ENCODE data around the gene MAN1C1.
A peak's percentile ranks its signal among the peaks of the same experiment; 100 is the strongest.

MAN1C1 gene

DNA sequence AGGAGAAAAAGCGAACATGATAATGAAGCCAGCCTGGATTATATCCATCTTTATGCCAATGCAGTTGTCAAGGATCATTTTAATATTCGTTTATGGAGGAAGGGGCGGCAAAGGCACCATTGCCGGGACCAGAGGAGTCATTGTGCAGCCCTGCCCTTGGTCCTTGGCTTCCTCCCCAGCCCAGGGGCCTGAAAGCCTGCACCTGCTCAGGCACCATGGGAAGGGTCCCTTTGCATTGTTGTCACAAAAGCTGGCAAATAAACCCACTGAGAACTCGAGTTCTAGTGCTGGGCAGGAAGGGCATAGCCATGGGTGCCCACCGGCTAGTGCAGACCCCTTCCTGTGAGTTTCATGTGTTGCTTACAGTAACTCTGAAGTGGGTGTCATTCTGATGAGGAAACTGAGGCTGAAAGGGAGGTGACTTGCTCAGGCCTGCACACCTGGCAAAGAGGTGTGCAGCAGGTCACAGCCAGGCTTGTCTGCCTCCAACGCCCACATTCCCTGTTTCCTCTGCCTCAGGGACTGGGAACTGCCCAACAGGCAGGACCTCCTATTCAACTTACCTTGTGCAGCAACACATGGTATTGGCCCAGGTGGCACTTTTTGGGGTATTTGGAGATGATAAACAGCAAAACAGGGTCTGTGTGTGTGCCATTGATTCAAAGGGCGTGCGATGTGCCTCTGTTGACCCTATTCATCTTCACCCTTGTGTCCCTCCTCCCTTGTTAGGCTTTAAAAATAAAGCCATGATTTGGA is 84.6 kb downstream of the MAN1C1 start:
- H3K4me3 ChIP-seq (ENCODE audit: low read length): no peak overlapping the region
- no peak for DNase-seq (ENCODE audit: low read depth, low spot score)

DNA sequence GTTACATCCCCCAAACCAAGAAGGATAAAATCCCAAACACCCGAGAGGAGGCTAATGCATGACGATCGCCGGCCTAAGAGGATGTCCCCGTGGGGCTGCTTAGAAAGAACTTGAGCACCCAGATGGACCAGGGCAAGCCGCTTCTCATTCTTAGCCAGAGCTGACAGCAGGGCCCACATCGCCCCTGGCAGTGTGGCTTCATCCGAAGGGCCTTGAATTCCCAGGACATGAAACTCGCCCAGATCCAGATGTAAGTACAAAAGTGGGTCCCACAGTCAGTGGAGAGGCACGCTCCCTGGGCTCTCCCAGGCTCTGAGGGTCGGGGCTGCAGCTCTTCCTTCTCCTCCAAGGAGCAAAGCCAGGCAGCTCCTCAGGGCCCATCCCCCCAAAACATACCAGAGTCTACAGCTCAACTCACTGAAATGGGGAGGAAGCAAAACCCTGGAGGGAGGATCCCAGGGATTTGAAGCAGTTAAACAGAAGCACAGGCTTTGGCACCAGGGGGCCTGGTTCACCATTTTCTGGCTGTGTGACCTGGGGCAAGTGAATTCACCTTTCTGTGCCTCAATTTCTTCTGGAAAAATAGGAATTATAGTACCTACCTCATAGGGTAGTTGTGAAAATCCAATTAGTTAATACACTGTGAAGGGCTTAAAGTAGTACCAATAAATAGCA is 85.6 kb downstream of the MAN1C1 start:
- no peak for DNase-seq (ENCODE audit: low read depth, low spot score)

DNA sequence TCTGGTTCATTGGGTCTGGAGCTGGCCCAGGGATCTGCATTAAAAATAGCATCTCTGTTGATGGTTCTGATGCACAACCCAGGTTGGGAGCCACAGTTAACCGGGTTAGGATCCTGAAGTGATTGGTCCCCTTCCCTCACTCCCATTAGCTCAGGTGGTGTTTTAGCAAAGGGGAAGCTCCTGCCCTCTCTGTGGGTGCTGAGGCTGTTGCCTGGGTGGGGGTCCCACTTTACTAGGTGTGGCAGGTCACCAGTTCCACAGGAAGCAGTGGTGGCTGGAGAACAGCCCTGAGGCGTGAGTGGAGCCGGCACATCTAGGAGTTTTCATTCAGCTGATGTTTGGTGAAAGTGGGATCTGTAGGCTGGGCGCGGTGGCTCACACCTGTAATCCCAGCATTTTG is 86.5 kb downstream of the MAN1C1 start:
- no peak for DNase-seq (ENCODE audit: low read depth, low spot score)
- no peak overlapping the region for H3K4me3 ChIP-seq (ENCODE audit: low read length)

More for the DNA sequence above, 85.6 kb downstream of the MAN1C1 start:
- H3K4me3 ChIP-seq (ENCODE audit: low read length): no peak overlapping the region

DNA sequence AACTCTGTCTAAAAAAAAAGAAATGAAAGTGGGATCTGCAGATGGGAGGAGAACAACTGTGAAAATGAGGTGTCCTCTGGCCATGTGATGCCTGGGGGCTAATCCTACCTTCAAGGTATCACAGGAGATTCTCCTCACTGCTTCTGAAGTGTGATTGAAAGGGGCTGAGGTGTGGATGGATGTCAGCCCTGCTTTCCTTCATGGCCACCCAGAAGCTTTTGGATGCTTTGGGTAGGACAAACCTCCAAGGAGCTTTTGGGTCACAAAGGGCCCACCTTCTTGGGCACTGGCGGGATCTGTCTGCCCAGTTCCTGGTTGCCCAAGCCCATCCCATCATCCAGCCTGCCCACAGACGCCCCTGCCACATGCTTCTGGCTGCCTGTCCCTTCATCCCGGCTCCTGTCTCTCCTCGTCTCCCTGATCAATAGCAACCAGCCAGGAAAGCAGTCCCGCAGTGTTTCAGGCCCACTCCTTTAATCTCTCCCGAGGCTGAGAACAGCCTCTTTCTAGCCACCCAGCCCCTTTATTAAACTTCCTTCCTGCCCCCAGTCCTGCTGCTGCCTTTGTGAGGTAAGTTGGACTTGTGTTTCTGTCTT is 87.2 kb downstream of the MAN1C1 start:
- no peak overlapping the region for H3K4me3 ChIP-seq (ENCODE audit: low read length)
- DNase-seq (ENCODE audit: low read depth, low spot score): no peak

DNA sequence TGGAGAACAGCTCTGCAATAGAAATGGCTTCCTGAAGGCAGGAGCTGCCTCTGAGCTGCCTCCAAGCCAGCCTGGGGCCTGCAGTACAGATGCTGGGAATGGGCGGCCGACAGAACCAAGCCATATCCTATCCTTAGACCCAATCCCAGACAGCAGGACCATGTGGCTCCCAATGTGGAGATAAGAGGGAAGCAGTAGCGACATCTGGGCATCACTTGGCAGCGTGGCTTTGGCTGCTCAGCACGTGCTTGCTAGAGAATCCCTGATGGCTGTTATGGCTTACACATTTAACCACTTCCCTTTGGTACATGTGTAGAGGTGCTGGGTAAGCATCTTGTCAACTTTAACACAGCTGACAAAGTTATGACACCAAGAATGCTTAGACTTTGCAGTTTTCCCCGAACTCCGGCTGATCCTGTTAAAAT is 87.7 kb downstream of the MAN1C1 start:
- DNase-seq (ENCODE audit: low read depth, low spot score): peak; percentile 70
- no peak overlapping the region for H3K4me3 ChIP-seq (ENCODE audit: low read length)

DNA sequence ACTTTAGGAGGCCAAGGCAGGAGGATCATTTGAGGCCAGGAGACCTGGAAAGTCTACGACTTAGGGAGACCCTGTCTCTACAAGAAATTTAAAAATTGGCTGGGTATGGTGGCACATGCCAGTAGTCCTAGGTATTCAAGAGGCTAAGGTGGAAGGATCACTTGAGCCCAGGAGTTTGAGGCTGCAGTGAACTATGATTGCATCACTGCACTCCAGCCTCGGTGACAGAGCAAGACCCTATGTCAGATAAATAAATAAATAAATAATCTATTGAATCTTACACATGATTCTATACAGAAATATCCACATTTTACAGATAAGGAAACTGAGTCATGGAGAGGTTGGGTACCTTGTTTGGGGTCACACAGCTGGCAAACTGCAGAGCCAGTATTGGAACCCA is 89.1 kb downstream of the MAN1C1 start:
- no peak for DNase-seq (ENCODE audit: low read depth, low spot score)
- no peak overlapping the region for H3K4me3 ChIP-seq (ENCODE audit: low read length)

DNA sequence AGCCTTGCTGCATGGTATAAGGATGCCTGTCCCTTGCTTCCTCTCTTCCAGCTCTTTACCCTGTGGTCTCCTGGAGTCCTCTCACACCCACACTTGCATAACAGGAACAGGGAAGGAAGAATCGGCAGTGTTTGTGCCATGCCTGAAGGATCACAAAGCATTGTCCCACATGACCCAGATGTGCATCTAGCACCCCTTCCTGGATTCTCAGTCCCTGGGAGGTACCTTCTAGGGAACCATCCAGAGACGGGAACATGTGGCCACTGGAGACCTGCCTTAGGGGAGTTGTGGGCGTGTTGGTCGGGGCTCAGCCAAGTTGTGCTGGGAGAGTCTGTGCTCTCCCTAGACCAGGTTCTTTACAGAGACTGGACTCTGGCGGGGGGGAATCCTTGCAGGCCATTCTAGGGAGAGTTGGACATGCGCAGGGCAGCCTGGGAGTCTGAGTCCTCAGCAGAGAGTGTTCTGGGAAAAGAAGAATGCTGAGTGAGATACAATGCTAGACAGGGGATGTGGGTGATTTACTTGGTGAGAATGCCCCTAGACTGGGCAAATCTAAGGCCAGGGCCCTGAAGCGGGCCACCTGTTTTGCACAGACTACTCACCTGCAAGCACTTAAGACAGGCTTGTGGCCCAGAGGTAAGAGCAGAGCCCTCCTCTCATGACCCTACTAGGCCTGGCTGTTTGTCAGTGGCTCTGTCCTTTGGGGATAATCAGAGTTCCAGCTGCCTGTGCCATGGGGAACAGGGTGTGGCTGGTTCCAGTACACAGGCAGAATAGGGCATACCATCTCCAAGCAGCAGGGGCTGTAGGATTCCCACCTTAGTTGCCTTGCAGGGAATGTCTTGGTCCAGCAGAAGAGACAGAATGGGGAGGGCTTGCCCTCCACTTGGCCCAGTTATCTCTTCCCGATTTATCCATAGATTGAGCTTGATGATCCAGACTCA is 89.8 kb downstream of the MAN1C1 start:
- DNase-seq (ENCODE audit: low read depth, low spot score): no peak
- no peak overlapping the region for H3K4me3 ChIP-seq (ENCODE audit: low read length)

DNA sequence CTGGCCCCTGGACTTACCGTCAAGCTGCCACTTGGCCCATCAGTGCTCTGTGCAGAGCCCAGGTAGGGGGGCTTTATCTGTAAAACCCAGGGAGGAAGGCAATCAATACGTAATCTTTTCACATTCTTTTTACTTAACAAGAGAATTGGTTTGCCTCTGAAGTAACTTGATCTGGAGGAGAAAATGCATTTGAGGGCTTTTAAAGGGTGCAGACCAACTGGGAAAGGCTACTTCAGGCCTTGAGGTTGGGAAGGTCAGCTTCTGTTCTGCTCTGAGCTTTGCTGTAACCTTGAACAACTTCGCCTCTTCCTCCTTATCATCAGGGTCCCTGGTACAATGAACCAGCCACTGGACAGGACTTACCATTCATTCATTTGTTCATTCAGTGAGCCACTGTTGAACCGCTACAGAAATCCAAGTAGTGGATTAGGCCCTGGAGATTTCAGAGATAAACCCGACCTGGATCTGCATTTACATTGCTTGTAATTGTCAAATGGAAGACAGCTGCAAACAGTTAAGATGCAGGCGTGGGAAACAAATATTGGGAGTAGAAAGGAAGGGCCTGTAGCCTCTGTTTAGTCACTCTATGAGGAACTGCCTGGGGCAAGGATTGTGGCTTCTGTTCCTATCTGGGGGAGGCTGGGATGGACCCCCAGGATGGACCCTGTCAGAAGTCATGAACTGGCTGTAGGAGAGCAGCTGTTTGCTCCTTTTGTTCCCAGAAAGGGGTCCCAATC is 90.9 kb downstream of the MAN1C1 start:
- DNase-seq (ENCODE audit: low read depth, low spot score): no peak
- H3K4me3 ChIP-seq (ENCODE audit: low read length): no peak overlapping the region

DNA sequence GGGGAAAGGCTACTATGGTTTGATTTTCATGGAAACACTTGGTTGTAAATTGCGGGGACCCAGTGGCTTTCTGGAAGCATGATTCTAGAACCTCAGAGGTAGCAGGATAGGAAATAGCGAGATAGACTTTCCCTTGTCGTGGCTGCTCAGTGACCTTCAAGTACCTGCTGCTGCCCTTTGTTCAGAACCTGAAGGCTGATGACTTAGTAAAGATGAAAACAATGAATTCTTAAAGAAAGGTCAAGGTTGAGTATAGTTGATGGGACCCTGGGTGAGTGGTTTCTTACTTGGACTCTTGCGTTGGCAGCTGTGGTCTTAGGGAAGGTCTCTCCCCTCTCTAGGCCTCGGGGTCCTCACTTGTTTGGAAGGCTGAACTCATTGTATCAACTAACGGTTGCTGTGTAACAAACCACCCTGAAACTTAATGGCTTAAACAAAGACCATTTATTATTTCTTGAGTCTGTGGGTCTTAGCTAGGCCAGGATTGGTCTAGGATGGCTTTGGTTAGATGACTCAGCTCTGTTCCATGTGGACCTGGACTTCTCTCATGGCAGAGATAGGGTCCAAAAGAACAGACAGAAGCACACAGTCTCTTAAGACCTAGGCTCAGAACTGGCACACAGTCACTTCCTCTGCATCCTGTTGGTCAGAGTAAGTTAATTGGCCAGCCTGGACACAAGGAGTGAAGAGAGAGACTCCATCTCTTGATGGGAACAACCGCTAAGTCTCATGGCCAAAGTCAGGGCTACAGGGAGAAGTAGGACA is 94.2 kb downstream of the MAN1C1 start:
- no peak for DNase-seq (ENCODE audit: low read depth, low spot score)
- no peak overlapping the region for H3K4me3 ChIP-seq (ENCODE audit: low read length)

DNA sequence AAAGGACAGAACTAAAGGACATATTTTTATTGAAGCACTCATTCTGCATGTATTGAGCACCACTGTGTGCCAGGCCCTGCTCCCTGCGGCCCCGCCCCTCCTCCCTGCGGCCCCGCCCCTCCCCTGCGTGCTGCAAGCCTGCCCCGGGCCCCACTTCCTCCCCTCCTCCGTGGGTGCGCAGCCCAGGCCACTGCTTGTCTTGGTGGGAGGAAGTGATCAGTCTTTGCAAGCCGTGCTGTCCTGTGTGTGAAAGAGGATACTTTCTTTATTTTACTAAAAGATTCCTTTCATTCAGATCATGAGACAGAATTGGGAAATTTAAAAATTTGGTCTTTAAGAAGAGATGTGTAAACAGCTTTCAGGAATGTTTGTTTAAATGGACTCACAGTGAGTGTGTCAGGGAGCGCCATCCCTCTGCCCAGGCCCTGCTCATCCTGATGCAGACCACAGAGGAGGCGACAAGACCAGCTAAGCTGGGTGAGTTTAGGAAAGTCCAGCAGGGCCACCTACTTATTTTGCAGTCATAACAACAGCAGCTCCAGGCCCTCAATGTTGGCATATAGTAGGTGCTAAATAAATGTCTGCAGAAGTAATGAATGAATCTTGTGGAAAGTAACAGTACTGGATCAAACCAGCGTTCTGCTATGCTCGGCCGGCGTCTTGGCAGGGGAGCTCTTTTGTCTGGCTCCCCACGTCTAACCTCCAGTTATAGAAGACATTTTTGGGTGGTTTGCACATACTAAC is 95.1 kb downstream of the MAN1C1 start:
- peak; percentile 20 for DNase-seq (ENCODE audit: low read depth, low spot score)
- H3K4me3 ChIP-seq (ENCODE audit: low read length): no peak overlapping the region

DNA sequence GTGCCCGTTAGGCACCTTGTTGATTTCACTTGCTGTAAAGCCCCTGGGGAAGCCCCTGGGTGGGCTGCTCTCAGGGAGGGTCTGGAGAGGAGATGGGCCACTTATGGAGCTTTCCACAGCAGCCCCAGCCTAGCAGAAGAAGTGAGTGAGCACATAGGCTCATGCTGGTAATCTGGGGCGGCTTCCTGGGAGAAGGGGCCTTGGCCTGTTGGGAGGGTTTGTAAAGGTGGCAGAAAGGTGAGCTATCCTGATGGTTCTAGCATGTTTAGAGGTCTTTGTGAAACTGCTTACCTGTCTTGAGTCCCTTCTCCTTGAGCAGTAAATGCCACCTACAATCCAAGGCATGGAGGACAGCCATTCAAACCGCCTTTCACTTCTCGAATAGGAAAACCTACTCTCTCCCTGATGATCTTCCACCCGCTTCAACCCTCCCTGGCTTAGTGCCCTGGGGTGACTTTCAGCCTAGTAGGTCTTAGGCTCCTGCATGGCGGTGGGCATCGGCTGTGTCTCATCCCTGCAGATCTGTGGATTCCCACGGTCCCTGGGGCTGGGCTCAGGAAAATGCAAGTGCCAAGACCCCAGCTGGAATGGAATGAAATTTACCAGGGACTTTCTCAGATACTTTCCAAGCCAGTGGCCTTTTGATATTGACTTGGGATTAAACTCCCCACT is 95.8 kb downstream of the MAN1C1 start:
- no peak overlapping the region for H3K4me3 ChIP-seq (ENCODE audit: low read length)
- no peak for DNase-seq (ENCODE audit: low read depth, low spot score)

DNA sequence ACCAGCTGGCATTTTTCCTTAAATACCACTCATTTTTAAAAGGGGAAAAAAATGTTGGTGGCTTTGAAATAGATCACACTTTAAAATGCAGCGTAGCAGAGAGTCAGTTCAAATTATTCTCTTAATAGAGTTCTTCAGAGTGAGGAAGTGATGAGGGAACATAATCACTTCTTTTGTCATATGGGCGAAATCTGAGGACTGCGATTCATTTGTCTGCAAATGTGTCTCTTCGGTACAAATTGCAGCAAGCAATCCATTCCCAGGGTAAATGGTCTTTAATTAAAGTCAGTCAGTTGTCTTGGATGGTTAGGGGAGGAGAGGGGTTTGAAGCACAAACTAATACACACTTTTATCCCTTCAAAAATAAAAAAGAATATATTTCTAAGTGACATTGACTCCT is 97.4 kb downstream of the MAN1C1 start:
- no peak for DNase-seq (ENCODE audit: low read depth, low spot score)
- no peak overlapping the region for H3K4me3 ChIP-seq (ENCODE audit: low read length)

DNA sequence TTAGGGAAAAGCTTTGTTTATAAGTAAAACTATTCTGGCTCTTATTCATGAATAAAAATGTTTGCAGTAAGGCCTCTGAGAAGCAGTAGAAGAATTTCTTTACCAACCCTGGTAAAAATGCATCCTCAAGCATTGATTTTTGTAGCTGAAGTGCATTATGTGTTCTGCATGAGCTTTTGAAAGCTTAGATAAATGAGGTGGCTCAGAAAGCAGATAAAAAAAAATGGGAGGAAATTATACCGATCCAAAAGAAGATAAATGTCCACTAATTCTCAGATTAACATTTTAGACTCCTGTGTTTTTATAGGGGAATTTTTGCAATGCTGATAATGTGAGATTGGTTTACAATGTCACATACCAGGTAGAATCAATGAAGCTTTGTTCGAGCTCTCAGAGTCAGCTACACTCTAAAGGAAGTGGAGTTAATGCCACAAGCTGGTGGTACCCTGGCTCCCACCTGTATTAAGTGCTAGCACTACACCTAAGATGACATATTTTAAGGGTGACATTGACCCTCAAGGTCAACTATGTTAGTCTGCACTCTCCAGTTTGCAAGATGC is 97.9 kb downstream of the MAN1C1 start:
- H3K4me3 ChIP-seq (ENCODE audit: low read length): no peak overlapping the region
- no peak for DNase-seq (ENCODE audit: low read depth, low spot score)

DNA sequence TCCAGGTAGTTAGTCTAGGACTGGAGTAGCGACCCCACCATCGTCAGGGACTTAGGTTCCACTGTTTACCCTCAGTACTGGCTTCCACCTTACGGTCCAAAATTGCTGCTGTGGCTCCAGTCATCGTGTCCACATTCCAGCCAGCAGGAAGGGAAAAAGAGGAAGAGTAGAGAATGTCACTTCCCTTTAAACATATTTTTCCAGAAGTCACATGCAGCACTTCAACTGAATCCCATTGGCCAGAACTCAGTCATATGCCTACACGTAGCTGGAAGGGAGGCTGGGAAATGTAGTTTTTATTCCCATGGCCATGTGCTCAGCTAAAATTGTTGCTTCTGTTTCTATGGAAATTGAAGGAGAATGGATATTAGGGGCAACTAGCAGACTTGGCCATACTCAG is 99.3 kb downstream of the MAN1C1 start:
- no peak for DNase-seq (ENCODE audit: low read depth, low spot score)
- no peak overlapping the region for H3K4me3 ChIP-seq (ENCODE audit: low read length)

DNA sequence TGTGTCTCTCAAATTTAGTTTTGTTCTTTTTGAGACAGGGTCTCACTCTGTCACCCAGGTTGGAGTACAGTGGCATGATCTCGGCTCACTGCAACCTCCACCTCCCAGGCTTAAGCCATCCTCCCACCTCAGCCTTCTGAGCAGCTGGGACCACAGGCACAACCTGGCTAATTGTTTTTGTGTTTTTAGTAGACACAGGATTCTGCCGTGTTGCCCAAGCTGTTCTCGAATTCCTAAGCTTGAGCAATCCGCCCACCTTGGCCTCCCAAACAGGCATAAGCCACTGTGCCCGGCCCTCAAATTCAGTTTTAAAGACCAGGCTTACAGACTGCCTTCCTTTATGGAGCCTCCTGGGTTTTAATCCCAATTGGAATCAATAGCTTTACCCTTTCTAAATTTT is 99.7 kb downstream of the MAN1C1 start:
- H3K4me3 ChIP-seq (ENCODE audit: low read length): no peak overlapping the region
- DNase-seq (ENCODE audit: low read depth, low spot score): no peak

DNA sequence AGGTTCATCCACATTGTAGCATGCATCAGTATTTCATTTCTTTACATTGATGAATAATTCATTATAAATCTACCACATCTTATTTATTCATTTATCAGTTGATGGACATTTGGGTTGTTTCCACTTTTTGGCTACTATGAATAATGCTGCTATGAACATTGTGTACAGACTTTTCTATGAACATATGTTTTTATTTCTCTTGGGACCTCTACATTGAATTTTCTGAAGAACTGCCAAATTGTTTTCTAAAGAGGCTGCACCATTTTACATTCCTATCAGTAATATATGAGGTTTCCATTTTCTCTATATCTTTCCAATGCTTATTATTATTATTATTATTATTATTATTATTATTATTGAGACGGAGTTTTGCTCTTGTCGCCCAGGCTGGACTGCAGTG is 102.1 kb downstream of the MAN1C1 start:
- DNase-seq (ENCODE audit: low read depth, low spot score): no peak
- H3K4me3 ChIP-seq (ENCODE audit: low read length): no peak overlapping the region

DNA sequence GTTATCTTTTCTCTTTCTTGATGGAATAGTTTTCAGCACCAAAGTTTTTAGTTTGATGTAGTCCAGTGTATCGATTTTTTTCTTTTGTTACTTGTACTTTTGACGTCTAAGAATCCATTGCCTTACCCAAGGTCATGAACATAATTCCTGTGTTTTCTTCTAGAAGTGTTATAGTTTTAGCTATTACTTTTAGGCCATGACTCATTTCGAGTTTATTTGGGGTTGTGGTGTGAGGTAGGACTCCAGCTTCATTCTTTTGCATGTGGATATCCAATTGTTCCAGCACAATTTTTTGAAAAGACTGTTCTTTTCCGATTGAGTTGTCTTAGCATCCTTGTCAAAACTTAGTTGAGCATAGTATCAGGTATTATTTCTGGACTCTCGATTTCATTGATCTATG is 104.0 kb downstream of the MAN1C1 start:
- DNase-seq (ENCODE audit: low read depth, low spot score): no peak
- no peak overlapping the region for H3K4me3 ChIP-seq (ENCODE audit: low read length)
